ENCODE data around the gene LRRTM3.

The LRRTM3 gene

GRCh38 chr10:67017218-67017617, 91.4 kb downstream of the LRRTM3 start:
- TF ChIP-seq, protein P1, sequence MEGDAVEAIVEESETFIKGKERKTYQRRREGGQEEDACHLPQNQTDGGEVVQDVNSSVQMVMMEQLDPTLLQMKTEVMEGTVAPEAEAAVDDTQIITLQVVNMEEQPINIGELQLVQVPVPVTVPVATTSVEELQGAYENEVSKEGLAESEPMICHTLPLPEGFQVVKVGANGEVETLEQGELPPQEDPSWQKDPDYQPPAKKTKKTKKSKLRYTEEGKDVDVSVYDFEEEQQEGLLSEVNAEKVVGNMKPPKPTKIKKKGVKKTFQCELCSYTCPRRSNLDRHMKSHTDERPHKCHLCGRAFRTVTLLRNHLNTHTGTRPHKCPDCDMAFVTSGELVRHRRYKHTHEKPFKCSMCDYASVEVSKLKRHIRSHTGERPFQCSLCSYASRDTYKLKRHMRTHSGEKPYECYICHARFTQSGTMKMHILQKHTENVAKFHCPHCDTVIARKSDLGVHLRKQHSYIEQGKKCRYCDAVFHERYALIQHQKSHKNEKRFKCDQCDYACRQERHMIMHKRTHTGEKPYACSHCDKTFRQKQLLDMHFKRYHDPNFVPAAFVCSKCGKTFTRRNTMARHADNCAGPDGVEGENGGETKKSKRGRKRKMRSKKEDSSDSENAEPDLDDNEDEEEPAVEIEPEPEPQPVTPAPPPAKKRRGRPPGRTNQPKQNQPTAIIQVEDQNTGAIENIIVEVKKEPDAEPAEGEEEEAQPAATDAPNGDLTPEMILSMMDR (conservative IDR thresholded peaks at IDR 0.05; ENCODE audit: low read depth): no peak
- no peak for DNase-seq (ENCODE audit: low spot score)
- H3K27ac ChIP-seq: no peak overlapping the region
- CTCF ChIA-PET: no interaction called here
- POLR2A ChIA-PET (ENCODE audit: low non-redundant PET): no interaction called here

DNA sequence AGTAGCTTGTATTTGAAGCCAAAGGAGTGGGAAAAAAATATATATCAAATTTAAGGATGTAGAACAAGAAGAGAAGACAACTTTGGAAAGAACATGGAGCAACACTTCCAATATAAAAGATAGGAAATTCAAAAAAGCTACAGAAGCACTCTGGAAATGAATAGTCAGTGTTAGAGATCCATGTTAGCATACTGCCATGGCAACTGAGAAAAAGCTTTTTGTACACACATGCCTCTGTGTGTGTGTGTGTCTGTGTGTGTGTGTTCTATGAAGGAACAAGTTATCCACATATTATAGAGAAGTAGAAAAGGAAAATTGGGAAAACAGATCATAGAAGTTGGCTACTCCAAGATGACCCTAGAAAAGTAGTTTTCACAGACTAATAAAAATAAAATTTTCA, 96.3 kb downstream of the LRRTM3 start:
- TF ChIP-seq, protein P1 (conservative IDR thresholded peaks at IDR 0.05; ENCODE audit: low read depth): no peak
- no peak overlapping the region for H3K27ac ChIP-seq
- CTCF ChIA-PET: no interaction called here
- POLR2A ChIA-PET (ENCODE audit: low non-redundant PET): no interaction called here
- no peak for DNase-seq (ENCODE audit: low spot score)

DNA sequence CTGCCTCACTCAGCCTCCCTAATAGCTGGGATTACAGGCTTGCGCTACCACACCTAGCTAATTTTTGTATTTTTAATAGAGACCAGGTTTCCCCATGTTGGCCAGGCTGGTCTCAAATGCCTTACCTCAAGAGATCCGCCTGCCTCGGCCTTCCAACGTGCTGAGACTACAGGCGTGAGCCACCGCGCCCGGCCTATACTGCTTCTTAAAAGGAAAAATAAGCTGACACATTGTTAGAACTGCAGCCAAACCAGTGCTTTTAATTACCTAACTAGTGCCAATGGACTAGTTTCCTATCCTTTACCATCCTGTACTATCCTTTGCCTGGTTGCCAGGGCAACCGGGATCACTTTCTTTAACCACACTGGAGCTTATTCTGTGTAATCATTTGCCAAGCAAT, 108.0 kb downstream of the LRRTM3 start:
- TF ChIP-seq, protein P1 (conservative IDR thresholded peaks at IDR 0.05; ENCODE audit: low read depth): no peak
- no peak overlapping the region for H3K27ac ChIP-seq
- CTCF ChIA-PET: interaction anchor here (0.7 kb wide), 1 partner anchor 33 kb away, joined by 3 read pairs; no protein-coding TSS in a partner anchor
- no peak for DNase-seq (ENCODE audit: low spot score)
- POLR2A ChIA-PET (ENCODE audit: low non-redundant PET): no interaction called here

DNA sequence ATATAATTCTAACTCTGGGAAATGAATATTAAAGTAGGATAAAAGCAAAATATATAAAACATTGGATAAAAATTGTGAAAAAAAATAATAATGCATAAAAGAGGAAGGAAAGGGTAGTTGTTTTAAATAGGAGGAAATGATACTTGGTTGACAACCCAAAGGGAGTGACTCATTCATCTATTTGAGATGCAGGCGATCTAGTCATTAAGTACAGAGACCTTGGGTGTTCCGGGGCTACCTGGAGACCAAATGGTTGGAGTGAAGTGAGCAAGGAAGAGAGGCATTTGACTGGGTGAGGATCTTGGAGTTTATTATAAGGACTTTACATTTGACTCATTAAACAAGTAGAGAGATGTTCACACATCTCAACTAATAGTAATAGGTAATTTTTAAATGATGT, 111.0 kb downstream of the LRRTM3 start:
- CTCF ChIA-PET: no interaction called here

DNA sequence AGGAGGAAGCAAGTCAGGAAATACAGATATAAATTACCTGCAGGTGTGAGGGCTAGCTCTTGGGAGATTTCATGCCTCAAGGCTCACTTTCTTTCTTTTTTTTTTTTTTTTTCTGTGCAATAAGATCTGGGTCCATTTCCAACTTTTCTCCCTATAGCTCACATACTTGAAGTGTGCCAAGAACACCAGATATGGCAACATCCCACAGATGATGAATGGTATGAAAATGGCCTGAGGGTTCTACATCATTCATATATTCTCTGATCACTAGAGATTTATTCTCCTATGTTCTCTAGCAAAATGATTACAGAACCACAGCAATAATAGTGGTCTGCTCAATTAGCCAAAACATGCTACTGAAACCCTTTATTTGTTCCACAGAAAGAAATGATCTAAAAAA, 117.2 kb downstream of the LRRTM3 start:
- CTCF ChIA-PET: no interaction called here
- TF ChIP-seq, protein P1 (conservative IDR thresholded peaks at IDR 0.05; ENCODE audit: low read depth): no peak
- no peak overlapping the region for H3K27ac ChIP-seq
- POLR2A ChIA-PET (ENCODE audit: low non-redundant PET): no interaction called here
- DNase-seq (ENCODE audit: low spot score): no peak

More for the DNA sequence above, 111.0 kb downstream of the LRRTM3 start:
- TF ChIP-seq, protein P1 (conservative IDR thresholded peaks at IDR 0.05; ENCODE audit: low read depth): no peak
- POLR2A ChIA-PET (ENCODE audit: low non-redundant PET): no interaction called here
- no peak overlapping the region for H3K27ac ChIP-seq
- no peak for DNase-seq (ENCODE audit: low spot score)

DNA sequence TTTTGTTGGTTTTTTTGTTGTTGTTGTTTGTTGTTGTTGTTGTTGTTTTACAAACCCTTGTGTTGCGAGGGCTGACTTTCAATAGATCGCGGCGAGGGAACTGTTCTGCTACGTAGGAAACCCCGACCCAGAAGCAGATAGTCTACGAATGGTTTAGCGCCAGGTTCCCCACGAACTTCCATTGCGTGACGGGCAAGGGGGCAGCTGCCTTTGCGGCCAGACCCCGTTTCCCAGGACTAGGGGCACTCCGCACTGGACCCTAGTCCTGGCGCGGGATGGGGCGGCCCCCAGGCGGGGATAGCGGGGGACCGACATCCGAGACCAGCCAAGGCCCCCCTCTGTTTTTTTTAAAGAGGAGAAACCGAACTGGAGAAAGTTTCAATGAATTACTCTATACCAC, 119.6 kb downstream of the LRRTM3 start:
- ChIA-PET POLR2A (ENCODE audit: low non-redundant PET) (no interaction called here), CTCF (no interaction called here)
- no peak overlapping the region for H3K27ac ChIP-seq
- no peak for DNase-seq (ENCODE audit: low spot score)
- TF ChIP-seq, protein P1 (conservative IDR thresholded peaks at IDR 0.05; ENCODE audit: low read depth): no peak

DNA sequence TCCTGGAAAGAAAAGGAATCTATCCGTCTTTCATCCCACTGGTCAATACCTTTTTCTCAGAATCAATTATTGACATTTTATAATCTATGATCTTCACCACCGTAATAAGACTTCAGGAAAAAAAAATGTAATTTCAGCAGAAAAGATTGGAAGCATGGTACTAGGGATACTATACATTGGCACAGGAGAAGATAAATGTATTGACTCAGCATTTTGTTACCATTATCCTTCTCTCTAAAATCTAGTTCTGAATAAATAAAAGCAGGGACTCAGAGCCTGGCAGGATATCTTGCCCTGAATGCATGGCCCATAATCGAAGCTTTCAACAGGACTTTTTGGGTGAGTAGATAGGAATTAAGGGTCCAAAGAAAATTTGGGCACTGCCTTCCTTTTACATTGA, 120.7 kb downstream of the LRRTM3 start:
- POLR2A ChIA-PET (ENCODE audit: low non-redundant PET): no interaction called here
- no peak for DNase-seq (ENCODE audit: low spot score)
- CTCF ChIA-PET: no interaction called here
- TF ChIP-seq, protein P1 (conservative IDR thresholded peaks at IDR 0.05; ENCODE audit: low read depth): no peak
- H3K27ac ChIP-seq: no peak overlapping the region

Measured in RWPE1 (cell line).